ENCODE measurements around the gene FAM25G.
"Not testable (repeated sequence)": the region's sequence is repeated elsewhere in the genome, so short reads cannot be mapped to it uniquely, and the experiment has no call there.

Gene FAM25G

GRCh38 chr10:47457528-47457820 lies 34.0 kb downstream of the FAM25G start:
- no peak for DNase-seq (ENCODE audit: low read depth, low spot score)
- TF ChIP-seq, protein P1, sequence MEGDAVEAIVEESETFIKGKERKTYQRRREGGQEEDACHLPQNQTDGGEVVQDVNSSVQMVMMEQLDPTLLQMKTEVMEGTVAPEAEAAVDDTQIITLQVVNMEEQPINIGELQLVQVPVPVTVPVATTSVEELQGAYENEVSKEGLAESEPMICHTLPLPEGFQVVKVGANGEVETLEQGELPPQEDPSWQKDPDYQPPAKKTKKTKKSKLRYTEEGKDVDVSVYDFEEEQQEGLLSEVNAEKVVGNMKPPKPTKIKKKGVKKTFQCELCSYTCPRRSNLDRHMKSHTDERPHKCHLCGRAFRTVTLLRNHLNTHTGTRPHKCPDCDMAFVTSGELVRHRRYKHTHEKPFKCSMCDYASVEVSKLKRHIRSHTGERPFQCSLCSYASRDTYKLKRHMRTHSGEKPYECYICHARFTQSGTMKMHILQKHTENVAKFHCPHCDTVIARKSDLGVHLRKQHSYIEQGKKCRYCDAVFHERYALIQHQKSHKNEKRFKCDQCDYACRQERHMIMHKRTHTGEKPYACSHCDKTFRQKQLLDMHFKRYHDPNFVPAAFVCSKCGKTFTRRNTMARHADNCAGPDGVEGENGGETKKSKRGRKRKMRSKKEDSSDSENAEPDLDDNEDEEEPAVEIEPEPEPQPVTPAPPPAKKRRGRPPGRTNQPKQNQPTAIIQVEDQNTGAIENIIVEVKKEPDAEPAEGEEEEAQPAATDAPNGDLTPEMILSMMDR (IDR thresholded peaks at IDR 0.05; ENCODE audit: low read depth, low read length), result no peak
- in situ Hi-C loops (cut with HindIII; ENCODE audit: low sequenced_read_pairs), result no loop called here
- no peak overlapping the region for H3K4me3 ChIP-seq (ENCODE audit: low read depth, low read length)

DNA sequence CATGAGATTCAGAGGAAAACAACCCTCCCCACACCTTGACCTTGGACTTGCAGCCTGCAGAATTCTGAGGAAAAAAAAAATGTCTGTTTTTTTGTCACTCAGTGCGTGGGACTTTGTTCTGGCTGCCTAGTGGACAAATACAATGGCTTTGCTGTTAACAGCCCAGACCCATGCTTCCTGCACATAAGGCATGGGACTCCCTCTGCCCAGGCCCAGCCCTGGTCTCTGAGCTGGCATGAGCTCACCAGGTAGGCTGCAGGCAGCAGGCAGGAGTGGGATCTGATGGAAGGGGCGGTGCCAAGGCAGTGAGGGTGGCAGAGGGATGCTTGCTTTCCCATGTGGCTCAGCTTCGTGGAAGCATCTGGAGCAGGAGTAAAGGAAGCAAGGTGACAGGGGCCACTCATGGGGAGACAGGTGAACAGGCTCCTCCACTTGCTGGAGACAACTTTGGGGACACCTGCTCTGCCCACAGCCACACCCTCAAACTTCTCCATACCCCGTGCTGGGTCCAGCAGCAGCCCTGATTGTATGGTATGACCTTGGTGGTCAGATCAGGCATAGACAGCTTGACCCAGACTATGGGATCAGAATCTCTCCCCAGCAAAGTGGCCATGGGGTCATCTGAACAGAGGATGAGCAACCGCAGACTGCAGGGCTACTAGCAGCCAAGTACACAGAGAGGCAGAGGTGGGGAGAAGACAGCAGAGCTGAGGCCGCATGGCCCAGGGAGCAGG lies 34.5 kb downstream of the FAM25G start:
- H3K4me3 ChIP-seq (ENCODE audit: low read depth, low read length), result no peak overlapping the region
- DNase-seq (ENCODE audit: low read depth, low spot score), result no peak
- in situ Hi-C loops (cut with HindIII; ENCODE audit: low sequenced_read_pairs), result no loop called here

GRCh38 chr10:47456079-47456785 lies 35.3 kb downstream of the FAM25G start:
- no peak for DNase-seq (ENCODE audit: low read depth, low spot score)
- TF ChIP-seq, protein P1 (IDR thresholded peaks at IDR 0.05; ENCODE audit: low read depth, low read length), result no peak
- in situ Hi-C loops (cut with HindIII; ENCODE audit: low sequenced_read_pairs), result no loop called here
- no peak overlapping the region for H3K4me3 ChIP-seq (ENCODE audit: low read depth, low read length)

More for the DNA sequence above, 34.5 kb downstream of the FAM25G start:
- TF ChIP-seq, protein P1 (IDR thresholded peaks at IDR 0.05; ENCODE audit: low read depth, low read length), result no peak

- DNase-seq (ENCODE audit: low read depth, low spot score); in situ Hi-C loops (cut with HindIII; ENCODE audit: low sequenced_read_pairs); H3K4me3 ChIP-seq (ENCODE audit: low read depth, low read length): not testable (repeated sequence)
Measured at GRCh38 chr10:47455350-47456078, 36.0 kb downstream of the FAM25G start.

GRCh38 chr10:47454780-47455058 lies 36.8 kb downstream of the FAM25G start:
- DNase-seq (ENCODE audit: low read depth, low spot score), result no peak
- in situ Hi-C loops (cut with HindIII; ENCODE audit: low sequenced_read_pairs), result no loop called here
- no peak overlapping the region for H3K4me3 ChIP-seq (ENCODE audit: low read depth, low read length)
- TF ChIP-seq, protein P1 (IDR thresholded peaks at IDR 0.05; ENCODE audit: low read depth, low read length), result no peak

GRCh38 chr10:47454008-47454779 lies 37.3 kb downstream of the FAM25G start:
- H3K4me3 ChIP-seq (ENCODE audit: low read depth, low read length), result no peak overlapping the region
- TF ChIP-seq, protein P1 (IDR thresholded peaks at IDR 0.05; ENCODE audit: low read depth, low read length), result no peak
- in situ Hi-C loops (cut with HindIII; ENCODE audit: low sequenced_read_pairs), result no loop called here
- DNase-seq (ENCODE audit: low read depth, low spot score), result no peak
